Caki2 (cell line): Measurements from ENCODE around the gene MEIKIN. TPM values are rescaled to one million over a fixed set of nuclear protein-coding genes. Genes with fewer than 3 reads are reported as not detected.

Source experiments
- DNase-seq: peaks from one replicate; pipeline ENCODE4 v3.0.0-alpha.2; 2015; ENCODE audit warnings: low read depth
- in situ Hi-C: cut with HindIII; loops from 2 replicates; pipeline ENCODE4 v1.10.0; 2016; ENCODE audit warnings: low sequenced_read_pairs, low pct_unique_long_range_greater_than_20kb, mixed read lengths
- total RNA-seq: library from RNA; depleted of rRNA; stranded (reverse); fragments of >200 nt; shearing (Covaris generic); gene quantifications from 2 replicates; pipeline ENCODE4 v1.2.3, GENCODE V29; 2014; ENCODE audit warnings: low replicate concordance; rRNA removed

The MEIKIN gene, protein sequence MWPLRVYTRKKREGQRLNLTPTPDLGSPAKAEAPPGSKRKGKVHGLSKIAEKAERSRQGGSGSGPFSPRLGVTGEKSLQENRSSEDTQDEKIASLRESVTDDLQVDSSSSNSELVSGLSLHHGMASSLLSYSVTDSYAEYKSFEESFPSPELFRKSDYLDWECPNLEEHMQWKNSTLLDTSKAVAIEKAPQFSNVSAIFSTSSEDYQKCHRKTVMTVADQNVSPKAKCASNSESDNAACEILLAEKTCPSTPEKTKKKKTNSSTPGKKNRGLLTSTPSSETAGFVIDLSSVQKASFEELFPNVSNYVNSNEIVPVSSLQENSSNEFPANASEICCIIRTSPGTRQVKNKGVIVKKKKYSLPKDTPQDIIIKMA
- not detected in 2 replicates for total RNA-seq

GRCh38 chr5:131945551-131946168 lies at the start of gene MEIKIN:
TSS of gene MEIKIN (minus strand) at chr5:131945663. CDS start at chr5:131945505, 158 bp downstream.
- no peak for DNase-seq
- in situ Hi-C loops, result no loop called here

DNA sequence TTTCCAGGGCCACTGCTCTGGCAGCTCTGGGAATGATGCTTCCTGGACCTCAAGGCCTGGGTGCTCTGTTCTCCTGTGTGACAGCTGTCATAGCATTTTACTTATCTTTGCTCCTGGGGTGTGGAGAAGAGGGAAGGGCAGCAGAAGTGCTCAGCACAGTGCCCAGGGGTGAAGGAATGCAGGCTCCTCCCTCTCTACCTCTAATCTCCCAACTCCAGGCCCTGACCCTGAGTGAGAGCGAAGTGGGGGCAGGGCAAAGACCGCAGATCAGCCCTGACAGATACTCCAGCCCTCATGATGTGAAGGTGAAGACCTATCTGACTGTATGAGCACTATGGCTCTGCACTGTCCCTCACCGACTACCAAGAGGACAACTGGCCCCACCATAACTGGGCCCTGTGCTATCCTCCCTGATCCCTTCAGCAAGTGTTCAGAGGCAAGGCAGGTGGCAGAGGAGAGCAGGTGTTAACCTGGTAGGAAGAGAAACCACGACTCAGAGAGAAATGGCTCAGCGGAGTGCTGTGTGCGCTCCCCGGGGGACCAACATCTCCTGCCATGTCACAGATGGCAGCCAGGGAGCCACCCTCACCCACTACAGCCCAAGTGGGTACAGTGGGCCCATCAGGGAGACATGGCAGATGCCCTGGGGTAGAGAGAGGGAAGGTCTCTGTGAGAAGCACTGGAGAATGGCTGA lies 49.2 kb upstream of the MEIKIN start:
- in situ Hi-C loops, result no loop called here
- DNase-seq, result no peak

GRCh38 chr5:131994090-131994489 lies 48.6 kb upstream of the MEIKIN start:
- in situ Hi-C loops, result no loop called here
- DNase-seq, result no peak

- in situ Hi-C loops, result no loop called here
- DNase-seq, result no peak
Observed at GRCh38 chr5:131993676-131994075, 48.2 kb upstream of the MEIKIN start.

- DNase-seq, result no peak
- in situ Hi-C loops, result no loop called here
Observed at GRCh38 chr5:131992370-131992769, 46.9 kb upstream of the MEIKIN start.

GRCh38 chr5:131991593-131992324 lies 46.3 kb upstream of the MEIKIN start:
- in situ Hi-C loops, result no loop called here

DNA sequence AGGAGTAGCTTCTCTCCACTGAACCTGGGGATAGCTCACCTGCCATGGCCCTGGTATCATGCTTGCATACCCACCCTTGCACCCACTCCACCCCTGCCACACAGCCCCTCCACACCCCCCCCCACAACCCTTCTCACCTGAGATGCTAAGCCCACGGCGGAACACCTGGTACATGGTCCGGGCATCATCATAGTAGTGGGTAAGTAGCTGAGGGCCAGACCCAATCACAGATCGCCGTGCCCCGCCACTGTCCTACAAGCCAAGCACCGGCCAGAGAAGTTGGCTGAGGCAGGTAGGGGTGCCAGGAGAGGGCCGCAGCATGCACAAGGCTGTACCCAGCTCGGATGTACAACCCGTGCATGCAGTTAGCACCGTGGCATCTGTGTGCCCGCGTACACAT lies 45.3 kb upstream of the MEIKIN start:
- in situ Hi-C loops, result no loop called here
- DNase-seq, result no peak

More at GRCh38 chr5:131991593-131992324, 46.3 kb upstream of the MEIKIN start:
- no peak for DNase-seq

DNA sequence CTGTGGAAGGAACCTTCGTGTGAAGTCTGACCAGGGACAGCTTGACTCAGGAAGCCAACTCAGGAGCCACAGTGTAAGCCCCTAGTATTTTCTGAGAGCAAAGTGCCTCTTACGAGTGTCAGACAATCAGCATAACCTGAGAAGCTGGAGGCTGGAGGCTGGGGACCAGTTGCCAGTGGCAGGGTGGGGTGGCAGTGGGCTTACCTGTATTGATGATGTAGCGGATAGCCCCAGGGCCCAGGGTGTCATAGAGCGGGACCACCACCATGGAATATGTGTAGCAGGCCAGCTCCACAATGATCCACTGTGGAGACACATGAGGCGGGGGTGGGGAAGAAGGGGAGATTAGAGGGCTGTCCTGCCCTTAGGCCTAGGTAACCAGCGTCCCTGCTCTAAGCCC lies 43.1 kb upstream of the MEIKIN start:
- in situ Hi-C loops, result no loop called here
- DNase-seq, result no peak

GRCh38 chr5:131987251-131987650 lies 41.8 kb upstream of the MEIKIN start:
- DNase-seq, result no peak
- in situ Hi-C loops, result no loop called here

DNA sequence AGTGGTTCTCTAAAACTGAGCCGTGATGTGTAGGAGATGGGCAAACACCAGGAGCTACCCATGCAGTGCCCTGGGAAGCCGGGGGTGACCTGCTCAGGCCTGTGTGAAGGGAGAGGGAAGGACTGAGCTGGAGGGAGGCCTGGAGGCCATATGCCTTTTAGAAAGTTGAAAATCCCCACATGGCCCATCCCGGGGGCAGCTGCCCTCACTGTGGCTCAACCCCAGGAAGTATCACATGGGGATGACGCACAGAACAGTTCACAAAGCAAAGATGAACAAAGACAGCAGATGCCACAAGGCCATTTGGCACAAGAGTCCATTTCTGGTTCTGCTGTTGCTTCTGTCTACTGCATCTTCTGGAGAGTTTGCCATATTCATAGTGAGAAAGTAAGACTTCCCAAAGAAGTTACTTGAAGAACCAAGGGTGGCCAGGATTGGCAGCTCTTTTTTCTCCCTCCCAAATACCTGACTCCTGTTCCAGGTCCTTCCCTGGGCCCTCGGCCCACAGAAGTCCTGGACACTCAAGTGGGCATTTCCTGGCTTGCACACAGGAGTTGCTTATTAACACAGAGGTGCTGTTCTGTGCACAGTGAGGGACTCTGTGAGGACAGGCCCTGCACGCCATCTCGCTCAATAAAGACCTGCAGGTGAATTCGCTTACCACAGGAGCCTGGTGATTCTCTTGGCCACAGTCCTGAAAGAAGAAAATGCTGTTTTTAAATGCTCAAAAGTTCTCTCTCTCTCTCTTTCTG lies 40.9 kb upstream of the MEIKIN start:
- in situ Hi-C loops, result no loop called here
- DNase-seq, result no peak

DNA sequence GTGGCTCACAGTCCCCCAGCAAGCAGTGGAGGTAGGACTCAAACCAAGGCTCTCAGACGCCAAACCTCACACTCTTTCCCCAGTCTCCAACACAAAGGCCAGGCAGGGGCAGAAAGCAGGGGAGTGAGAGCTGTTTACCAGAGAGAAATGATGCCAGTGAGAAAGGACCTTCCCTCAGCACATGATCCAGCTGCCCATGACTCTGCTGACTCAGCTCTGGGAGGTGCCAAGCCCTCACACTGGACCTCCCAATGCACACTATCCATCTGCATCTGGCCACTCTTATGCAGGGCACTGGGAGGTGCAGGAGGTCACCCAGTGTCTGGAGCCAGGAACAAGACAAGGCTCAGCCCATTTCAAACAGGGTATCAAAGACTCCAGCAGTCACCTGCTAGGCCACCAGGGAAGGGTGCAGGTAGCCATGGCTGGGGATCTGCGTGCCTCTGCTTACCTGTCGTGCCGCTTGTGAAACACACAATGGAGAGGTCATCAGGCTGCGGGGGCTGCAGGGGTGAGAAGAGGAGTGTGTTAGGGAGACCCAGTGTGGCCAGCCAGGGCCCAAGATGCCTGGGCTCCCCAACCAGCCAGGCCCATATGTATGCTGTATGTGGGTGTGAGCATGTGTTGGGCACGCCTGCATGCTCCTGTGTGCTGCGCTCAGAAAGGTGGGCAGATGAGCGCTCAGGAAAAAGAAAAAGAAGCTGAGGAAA lies 39.6 kb upstream of the MEIKIN start:
- DNase-seq, result no peak
- in situ Hi-C loops, result no loop called here

GRCh38 chr5:131983244-131983771 lies 37.8 kb upstream of the MEIKIN start:
- in situ Hi-C loops, result no loop called here
- no peak for DNase-seq

DNA sequence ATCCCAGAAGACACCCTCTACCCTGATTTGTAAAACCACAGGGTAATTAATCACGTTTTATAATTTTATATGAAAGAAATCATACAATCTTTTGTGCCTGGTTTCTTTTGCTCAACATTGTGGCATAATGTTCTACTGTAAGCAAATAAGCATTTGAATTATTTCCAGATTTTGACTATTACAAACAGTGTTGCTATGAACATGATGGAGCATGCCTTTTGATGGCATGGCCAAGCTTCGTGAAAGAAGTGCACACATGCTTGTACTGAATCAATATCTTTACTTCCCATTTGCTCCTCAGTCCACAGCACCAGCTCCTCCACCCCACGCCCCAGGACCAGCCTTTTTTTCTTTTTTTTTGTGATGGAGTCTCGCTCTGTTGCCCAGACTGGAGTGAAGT lies 36.1 kb upstream of the MEIKIN start:
- in situ Hi-C loops, result no loop called here
- DNase-seq, result no peak

DNA sequence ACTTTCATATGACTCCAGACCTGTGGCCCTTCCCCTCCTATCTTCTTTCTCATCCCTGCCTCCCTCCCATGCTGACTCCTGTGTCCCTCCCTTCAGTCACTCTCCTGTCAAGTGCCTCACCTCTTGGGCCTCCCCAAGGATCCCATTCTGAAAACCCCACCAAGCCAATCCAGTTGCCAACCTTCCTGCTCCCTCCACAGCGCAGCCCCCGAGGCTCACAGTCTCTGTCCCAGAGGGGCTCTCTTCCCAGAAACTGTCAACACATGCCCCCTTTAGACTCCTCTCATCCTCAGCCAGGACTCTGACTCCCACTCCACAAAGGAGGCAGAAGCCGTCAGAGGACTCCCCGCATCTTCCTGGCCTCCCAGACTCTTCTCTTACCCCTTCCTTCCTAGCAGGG lies 35.2 kb upstream of the MEIKIN start:
- DNase-seq, result no peak
- in situ Hi-C loops, result no loop called here

DNA sequence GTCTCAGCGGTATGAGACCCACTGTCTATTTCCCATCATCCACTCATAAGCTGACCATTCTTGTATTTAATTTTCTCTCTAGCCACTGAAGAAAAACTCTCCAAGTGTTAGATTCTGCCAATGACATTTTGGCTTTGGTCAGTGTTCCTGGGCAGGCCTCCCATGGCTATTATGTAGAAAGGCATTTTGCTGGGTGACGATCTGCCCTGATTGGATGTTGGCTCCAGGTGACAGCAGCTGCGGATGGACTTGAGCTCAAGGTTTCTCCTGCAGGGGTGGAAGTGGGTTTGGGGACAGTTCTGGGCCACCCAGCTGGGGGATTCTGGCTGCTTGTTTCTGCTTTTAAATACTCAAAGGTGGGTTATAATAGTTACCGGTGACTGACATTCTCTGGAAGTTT lies 34.4 kb upstream of the MEIKIN start:
- in situ Hi-C loops, result no loop called here
- no peak for DNase-seq

GRCh38 chr5:131977212-131977604 lies 31.7 kb upstream of the MEIKIN start:
- in situ Hi-C loops, result no loop called here
- DNase-seq, result no peak
